Stimulated activated CD4-positive, alpha-beta T cell treated with anti-CD3 and anti-CD28 coated beads, TNF-alpha, amount 100 ng/mL, for 24 hours (primary cell): ENCODE data around the gene COQ8B.
"Not testable (repeated sequence)": the region's sequence is repeated elsewhere in the genome, so short reads cannot be mapped to it uniquely, and the experiment has no call there.

ENCODE experiments used
- DNase-seq, 3 experiments: peaks; one replicate each; pipeline ENCODE4 v3.0.0-alpha.2; 2020; ENCODE audit warnings: low read depth in 3 of 3

COQ8B gene

DNA sequence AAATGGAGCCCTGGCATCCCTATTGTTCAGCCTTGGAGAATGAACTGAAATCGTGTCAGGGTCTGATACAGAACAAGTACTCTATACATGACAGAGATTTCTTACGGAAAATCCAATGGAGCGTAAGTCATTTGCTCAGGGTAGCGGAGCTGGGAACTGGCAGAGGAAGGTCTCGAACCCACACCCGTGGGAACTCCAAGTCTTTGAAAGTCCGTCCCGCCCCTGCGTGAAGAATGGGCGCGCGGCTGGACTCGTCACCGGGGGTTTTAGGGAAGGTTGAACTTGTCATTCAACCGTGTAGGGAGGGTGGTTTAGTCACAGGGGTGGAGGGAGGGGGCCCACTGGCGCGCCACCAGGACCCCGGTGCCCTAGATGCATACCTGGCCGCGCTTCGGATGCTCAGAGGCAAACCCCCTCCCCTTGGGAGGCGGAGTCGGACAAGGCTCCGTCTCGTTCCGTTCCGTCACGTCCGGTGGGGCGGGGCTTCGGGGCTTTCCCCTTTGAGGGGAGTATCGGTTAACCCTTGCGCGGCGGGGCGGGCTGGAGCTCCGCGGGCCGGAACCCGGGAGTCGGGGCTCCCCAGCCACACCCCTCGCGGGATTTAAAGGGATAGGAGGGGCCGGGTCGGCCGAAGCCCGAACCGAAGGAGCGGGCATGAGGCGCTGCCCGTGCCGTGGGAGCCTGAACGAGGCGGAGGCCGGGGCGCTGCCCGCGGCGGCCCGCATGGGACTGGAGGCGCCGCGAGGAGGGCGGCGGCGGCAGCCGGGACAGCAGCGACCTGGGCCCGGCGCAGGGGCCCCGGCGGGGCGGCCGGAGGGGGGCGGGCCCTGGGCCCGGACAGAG is at the start of gene COQ8B, which contains the start of gene ITPKC:
Gene COQ8B (minus strand): TSS at position 405 of the 843 bp plus-strand sequence. CDS start 2,254 bp downstream, outside the sequence.
Gene ITPKC (plus strand): TSS at position 631 of the 843 bp plus-strand sequence. CDS start 24 bp downstream, at position 655.
- DNase-seq: peak; percentile 99 to 100 (median 100)

DNA sequence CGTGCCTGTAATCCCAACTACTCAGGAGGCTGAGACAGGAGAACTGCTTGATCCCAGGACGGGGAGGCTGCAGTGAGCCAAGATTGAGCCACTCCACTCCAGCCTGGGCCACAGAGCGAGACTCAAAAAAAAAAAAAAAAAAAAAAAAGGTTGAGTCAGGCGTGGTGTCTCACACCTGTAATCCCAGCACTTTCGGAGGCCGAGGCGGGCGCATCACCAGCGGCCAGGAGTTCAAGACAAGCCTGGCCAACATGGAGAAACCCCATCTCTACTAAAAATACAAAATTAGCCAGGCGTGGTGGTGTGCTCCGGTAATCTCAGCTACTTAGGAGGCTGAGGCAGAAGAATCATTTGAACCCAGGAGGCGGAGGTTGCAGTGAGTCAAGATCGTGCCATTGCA is 49.7 kb upstream of the COQ8B start:
- DNase-seq: not testable (repeated sequence)

DNA sequence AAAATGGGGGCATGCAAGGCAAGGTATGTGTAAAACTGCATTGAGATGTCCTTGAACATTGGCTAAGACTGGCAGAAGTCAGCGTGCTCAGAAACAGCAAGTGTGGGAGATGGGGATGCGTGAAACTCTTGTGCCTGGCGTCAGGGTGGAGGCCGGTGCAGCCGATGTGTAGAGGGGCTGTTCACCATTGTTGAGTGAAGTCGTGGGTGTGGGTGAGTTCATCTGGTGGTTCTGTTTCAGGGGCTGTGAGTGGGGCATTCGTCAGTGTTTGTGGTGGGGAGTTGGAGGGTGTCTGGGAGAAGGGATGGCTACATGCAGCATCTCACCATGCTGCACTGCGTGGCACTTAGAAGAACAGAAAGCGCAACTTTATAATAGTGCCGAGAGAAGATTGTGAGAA is 47.3 kb upstream of the COQ8B start:
- DNase-seq: no peak

DNA sequence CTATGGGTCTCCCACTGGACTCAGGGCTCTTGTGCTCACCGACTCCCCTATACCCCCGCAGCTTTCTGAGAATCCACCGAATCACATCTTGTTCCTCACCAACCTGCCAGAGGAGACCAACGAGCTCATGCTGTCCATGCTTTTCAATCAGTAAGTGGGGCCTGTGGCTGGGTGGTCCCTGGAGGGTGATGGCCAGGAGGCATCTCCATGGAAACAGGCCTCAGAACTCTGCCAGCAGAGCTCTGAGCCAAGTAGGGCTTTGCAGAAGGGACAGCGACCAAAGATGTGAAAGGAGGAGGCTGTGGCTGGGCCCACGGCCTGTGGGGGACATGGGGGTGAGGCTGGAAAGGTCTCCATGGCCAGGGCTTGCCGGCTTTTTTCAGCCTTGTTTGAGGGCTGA is 46.8 kb upstream of the COQ8B start:
- DNase-seq: no peak

DNA sequence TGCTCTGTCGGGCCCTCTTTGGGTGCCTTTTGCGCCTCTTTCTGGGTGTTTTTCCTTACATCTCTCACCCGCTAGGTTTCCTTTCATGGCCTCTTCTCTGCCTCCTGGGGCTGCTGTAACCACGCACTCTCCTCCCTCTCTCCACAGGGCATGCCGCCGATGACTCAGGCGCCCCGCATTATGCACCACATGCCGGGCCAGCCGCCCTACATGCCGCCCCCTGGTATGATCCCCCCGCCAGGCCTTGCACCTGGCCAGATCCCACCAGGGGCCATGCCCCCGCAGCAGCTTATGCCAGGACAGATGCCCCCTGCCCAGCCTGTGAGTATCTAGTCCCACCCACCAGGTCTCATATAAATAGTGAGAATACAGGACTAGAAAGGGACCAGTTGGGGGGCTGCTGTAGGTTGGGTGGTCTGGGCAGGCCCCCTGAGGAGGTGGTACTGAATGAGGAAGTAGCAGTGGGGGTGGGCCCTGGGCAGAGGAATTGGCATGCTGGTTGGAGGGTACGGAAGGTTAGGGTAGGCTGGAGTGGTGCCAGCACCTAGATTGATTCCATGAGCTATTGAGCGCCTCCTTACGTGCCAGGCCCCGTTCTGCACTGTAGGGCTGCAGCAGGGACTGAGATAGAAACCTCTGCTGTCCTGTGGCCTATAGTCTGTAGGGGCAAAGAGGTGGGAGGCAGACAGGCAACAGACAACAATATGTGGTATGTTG is 46.2 kb upstream of the COQ8B start:
- no peak for DNase-seq

DNA sequence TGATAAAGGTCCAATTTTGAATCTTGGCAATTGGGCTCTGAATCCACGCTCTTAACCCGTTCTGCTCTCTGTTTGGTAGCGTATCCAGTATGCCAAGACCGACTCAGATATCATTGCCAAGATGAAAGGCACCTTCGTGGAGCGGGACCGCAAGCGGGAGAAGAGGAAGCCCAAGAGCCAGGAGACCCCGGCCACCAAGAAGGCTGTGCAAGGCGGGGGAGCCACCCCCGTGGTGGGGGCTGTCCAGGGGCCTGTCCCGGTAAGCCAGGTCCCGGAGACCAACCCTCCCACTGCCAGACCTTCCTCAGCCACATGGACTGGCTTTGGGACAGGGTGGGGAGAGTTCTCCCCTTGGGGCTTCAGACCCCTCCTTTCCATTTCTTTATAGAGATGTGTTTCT is 42.7 kb upstream of the COQ8B start:
- no peak for DNase-seq

DNA sequence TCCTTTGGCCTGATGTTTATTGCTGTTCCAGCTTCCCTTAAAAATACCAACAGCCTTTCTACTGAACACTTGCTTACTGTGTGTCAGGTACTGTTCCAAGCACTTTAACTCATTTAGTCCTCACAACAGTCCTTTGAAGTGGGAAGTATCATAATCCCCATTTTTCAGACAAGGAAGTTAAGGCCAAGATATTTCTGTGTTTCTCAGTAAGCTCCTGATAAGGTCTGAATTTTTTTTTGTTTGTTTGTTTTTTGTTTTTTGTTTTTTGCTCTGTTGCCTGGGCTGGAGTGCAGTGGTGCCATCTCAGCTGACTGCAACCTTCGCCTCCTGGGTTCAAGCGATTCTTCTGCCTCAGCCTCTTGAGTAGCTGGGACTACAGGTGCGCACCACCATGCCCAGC is 41.8 kb upstream of the COQ8B start:
- no peak for DNase-seq

DNA sequence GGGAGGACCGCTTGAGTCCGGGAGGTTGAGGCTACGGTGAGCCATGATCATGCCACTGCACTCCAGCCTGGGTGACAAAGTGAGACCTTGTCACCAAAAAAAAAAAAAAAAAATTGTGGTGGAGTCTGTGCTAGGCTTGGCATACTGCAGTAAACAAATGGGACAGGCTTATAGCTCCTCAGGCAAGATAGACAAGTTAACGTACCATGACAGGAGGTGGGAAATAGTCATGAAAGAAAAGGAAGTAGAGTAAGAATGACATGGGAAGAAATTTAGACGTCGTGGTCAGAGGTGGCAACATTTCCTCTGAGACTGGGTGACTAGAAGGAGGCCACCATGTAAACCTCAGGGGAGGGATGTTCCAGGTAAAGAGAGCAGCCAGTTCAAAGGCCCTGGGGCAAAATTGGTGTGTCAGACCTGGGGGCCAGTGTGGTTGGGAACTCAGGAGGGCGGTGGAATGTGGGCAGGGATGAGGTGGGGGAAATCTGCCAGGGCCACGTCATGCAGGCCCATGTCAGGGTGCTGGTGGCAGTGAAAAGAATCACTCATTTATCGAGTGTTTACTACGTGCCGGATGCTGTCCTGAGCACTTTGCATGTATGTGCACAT is 39.9 kb upstream of the COQ8B start:
- peak in 1 of 3 experiments; percentile 44 for DNase-seq

DNA sequence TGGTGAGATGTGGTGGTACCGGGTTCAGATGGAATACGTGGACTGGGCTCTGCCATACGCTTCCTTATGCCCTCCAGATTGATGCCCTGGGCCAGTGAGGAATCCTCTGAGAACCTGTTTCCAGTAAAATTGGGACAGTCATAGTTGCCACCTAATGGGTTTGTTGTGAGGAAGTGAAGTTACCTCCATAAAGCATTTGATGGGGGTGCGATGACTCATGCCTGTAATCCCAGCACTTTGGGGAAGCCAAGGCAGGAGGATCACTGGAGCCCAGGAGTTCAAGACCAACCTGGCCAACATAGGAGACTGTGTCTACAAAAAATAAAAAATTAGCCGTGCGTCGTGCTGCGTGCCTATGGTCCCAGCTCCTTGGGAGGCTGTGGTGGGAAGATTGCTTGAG is 39.1 kb upstream of the COQ8B start:
- DNase-seq: no peak

DNA sequence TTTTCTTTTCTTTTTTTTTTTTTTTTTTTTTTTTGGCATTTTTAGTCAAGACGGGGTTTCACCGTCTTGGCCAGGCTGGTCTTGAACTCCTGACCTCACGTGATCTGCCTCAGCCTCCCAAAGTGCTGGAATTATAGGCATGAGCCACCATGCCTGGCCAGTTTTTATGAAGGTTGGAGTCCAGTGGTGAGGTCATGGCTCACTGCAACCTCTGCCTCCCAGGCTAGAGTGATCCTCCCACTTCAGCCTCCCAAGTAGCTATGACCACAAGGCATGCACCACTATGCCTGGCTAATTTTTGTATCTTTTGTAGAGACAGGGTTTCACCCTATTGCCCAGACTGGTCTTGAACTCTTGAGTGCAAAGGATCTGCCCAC is 38.5 kb upstream of the COQ8B start:
- no peak for DNase-seq

DNA sequence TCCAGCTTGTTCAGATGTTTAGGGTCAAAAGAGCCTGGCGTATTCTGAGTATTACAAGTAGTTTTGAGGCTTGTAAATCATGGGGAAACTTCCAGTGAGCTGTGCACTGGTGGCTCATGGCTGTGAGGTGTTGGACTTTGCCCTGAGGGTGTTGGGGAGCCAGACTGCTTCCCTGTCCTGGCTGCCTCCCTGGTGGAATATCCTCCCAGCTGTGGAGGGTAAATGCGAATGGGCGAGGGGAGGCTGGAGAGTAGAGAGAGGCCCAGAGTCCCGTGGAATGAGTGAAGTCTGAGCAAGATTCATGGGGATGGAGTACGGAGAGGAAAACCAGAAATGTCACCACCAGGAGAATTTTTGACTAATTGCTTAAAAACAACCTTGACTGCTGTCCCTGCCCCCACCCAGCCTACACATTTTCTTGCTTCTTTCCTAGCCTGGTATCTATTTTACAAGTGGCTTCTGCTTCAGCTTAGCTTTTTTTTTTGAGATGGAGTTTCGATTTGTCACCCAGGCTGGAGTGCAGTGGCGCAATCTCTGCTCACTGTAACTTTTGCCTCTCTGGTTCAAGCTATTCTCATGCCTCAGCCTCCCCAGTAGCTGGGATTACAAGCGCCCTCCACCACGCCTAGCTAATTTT is 38.0 kb upstream of the COQ8B start:
- peak; percentile 42 to 75 (median 57) for DNase-seq

DNA sequence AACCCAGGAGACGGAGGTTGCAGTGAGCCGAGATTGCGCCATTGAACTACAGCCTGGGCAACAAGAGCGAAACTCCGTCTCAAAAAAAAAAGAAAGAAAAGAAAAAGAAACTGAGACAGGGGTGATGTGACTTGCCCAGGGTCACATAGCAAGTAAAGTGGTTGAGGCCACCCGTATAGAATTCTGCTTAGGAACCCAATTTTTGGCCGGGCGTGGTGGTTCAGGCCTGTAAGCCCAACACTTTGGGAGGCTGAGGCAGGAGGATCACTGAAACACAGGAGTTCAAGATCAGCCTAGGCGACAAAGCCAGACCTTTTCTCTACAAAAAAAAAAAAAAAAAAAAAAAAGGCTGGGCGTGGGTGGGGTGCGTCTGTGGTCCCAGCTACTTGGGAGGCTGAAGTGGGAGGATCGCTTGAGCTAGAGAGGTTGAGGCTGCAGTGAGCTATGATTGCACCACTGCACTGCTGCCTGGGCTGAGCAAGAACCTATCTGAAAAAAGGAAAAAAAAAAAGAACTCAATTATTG is 35.6 kb upstream of the COQ8B start:
- DNase-seq: no peak

DNA sequence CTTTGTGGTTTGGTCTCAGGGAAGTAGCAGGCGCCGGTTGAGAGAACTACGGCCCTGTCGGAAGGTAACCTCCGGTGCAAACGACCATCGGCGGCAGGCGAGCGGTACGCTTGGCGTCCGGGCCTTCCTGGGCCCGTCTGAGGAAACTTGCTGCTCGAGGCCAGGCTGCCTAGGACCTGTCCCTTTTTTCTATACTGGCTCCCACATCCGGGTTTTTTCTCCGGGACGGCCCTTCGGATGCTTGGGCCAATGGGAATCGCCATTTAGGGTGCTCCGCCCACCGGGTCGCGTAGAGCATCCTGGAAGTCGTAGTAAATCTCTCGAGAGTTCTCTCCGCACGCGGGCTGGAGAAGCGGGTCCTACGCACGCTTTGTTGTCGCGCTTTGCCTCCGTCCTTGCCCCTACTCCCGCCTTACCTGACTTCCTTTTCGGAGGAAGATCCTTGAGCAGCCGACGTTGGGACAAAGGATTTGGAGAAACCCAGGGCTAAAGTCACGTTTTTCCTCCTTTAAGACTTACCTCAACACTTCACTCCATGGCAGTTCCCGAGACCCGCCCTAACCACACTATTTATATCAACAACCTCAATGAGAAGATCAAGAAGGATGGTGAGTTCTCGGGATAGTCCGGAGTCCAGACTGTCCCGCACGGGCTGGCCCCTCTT is 34.3 kb upstream of the COQ8B start, which contains the start of gene SNRPA:
Gene SNRPA (plus strand): TSS at position 330 of the 664 bp plus-strand sequence. CDS start 206 bp downstream, at position 536.
- peak; percentile 90 to 97 (median 94) for DNase-seq

DNA sequence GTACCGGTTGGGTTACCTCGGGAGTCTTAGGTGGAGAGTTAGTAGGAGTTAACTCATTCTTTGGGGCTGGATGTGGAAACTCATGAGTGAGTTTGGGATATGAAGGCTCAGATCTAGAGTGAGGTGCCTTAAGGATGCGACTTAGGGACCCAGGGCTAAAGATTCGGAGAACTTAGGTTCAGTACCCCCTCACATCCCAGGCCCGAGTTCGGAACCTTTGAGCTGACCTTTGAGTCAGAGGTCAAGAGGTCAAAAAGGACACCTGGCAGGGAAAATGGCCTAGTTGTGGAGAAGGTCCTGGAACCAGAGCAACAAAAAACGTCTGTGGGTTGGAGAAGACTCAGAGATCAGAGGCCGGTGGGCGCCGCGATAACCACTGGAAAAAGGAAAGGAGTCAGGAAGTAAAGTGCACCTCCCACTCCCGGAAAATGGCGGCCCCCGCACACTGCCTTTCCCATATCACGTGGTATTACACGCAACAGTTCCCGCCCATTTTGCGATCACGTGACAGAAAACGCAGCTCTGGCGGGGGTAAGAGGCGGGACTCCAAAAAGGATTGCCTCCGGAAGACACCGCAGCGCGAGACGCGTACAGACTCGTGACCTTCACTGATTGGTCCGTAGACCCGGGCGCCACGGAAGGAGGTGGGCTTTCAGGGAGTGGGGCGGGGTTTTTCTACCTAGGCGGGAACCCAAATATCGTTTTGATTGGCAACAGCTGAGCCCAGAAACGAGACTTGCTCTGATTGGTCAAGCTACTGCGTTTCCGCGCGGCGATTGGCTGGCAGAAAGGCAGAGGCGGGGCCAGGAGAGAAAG is 33.6 kb upstream of the COQ8B start, which contains the start of gene ACTMAP:
Gene ACTMAP (minus strand): TSS at position 420 of the 816 bp plus-strand sequence. CDS start 674 bp downstream, outside the sequence.
- peak; percentile 97 to 99 (median 99) for DNase-seq

DNA sequence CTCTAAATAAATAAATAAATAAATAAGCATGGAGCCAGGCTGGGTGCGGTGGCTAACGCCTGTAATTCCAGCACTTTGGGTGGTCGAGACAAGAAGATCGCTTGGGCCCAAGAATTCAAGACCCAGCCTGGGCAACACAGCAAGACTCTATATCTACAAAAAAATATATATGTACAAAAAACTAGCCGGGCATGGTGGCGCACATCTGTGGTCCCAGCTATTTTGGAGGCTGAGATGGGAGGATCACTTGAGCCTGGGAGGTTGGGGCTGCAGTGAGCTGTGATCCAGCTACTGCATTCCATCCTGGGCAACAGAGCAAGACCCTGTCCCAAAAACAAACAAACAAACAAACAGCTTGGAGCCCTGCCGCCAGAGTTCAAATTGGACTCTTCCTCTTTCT is 30.9 kb upstream of the COQ8B start:
- DNase-seq: no peak

DNA sequence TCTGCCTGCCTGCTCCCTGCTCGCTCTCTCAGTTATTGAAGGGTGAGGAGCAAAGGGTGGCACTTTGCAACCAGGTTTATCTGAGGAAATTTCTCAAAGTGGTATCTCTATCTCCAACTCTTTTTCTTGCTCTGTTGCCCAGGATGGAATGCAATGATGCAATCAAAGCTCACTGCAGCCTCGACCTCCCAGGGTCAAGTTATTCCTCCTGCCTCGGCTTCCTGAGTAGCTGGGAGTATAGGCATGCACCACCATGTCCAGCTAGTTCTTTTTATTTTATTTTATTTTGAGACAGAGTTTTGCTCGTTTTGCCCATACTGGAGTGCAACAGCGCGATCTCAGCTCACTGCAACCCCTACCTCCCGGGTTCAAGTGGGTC is 28.7 kb upstream of the COQ8B start:
- no peak for DNase-seq

DNA sequence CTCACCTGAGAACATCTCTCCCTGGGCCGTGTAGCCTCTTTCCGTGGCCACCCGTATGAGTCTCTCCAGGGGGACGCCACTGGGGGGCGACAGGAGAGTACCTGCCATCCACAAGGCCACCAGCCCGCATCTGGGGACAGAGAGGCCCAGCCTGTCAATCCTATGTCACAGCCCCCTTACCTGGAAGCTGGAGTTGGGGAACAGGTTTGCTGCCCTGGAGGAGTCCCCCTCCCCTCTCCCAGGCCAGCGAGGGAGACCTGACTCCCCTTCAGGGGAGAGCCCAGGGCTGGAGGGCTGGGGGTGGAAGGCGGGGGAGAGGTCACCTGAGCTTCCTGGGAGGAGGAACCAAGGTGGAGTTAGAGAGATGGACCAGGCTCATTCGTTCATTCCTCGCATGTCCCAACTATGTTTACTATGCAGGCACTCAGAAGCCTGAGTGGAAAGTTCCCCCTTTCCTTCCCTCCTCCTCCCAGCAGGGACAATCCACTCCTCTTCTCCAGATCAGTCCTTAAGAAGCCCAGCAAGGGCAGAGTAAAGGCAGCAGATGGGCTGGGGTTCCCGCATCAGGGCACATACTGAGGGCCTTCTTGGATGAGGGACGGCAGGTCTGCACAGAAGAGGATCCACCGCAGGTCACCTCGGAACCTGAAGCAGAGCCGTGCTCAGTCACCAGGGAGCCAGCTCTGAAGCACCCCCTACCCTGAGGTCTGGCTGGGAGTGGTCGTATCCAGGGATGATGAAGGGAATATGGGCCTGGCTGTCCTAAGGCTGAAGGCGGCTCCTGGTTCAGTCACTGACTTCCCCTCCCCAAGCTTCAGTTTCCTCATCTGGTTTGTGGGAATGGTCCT is 28.1 kb upstream of the COQ8B start:
- DNase-seq: no peak

DNA sequence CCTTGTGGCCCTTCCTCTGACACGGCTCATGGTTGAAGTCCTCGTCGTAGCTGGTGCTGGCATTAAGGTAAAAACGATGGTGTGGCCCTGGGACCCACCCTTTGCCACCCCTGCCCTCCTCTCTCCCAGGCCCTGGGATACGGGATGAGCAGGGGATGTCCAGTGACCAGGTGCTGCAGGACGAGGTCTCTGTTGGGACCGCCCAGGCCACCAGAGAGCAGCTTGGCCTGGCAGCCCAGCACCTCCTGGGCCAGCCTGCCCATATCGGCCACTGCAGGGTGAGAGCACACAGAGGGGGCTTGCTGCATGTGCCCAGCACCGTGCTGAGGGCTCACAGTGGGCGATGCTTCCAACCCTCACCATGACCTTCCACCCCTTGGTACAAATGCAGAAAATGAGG is 27.2 kb upstream of the COQ8B start:
- no peak for DNase-seq

DNA sequence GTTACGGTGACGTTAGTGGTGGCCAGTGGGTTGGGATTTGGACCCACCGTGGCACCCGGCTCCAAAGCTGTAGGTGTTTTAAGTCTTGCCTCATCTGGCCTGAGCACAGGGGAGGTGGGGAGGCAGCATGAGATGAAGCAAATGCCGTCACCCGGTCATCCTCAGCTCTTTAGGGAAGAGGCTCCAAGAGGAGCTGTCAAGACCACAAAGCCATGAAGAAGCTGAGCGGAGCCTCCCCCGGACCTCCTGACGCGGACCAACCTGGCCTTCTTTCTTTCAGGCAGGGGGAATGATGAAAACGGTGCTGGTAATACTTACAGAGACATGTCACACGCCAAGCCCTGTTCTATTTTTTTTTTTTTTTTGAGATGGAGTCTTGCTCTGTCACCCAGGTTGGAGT is 26.2 kb upstream of the COQ8B start:
- no peak for DNase-seq
